ENCODE measurements around the gene NGEF. TPM values are rescaled to one million over a fixed set of nuclear protein-coding genes. Genes with fewer than 3 reads are reported as not detected.

The NGEF gene
- total RNA-seq, 2 donors from 2014 or later, result 0.88 to 5.3 TPM

DNA sequence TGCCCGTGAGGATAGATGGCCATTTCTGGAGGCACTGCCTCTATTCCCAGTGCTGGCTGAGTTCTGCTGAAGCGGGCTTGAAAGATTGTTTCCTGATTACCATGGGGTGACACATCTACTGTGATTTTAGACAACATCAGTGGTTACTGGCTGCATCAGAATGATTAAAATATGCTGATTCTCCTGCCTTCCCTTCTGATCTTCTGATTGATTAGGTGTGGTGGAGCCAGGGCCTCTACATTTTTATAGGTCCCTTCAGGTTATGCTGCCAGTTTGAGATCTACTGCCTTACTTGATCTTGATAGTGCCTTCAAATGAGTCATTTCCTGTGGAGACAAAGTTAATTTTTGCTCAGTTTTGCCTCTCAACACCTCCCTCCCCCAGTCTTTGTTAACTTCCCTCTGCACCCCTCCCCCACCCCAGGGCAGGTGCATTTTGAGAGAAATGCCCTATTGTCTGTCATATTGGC, 174.6 kb downstream of the NGEF start:
- DNase-seq (ENCODE audit: low spot score), result no peak
- intact Hi-C loops (cut with DNase I), result no loop called here

DNA sequence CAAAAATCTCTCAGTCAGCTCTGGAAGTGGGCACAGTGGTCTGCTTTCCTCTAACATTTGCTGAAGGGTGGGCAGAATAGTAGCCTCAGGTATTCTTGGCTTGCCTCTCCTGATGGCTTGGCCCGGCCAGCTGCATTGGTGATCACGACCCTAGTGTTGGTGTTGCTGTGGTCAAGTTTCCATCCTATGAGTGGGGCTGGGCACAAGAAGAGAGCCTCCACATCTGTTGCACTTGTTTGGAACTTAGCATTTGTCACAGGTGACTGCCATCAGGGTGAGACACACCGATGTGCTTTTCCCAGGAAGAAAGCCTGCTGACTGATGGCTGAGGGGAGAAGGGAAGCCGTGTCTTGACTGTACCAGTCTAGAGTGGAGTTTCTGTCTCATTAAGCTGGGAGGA, 176.1 kb downstream of the NGEF start:
- DNase-seq (ENCODE audit: low spot score), result no peak
- intact Hi-C loops (cut with DNase I), result loop anchor here in 1 of 2 donors (2.0 kb wide), 1 partner anchor 32 kb away; no protein-coding TSS in a partner anchor

DNA sequence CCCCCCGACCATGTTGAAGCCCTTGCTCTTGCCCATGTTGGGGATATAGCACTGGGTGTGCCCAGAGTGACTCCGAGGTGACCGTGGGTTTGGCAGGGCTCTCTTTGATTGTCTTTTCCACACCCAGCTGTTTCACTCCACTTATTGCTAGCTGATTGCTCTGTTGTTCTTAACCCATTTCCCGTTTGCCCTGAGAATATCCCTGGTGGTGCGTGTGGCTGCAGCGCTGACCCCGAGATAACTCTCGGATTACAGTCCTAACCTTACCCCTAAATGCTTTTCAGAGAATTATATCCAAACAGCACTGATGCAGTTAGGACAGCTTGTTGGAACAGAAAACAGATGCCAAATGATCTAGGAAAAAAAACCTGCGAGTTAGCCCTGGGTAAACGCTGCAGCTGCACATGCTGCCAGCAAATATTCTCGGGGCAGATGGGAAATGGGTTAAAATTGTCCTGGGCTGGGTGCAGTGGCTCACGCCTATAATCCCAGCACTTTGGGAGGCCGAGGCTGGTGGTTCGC, 177.3 kb downstream of the NGEF start:
- DNase-seq (ENCODE audit: low spot score), result no peak
- intact Hi-C loops (cut with DNase I), result loop anchor here in 1 of 2 donors (2.0 kb wide), 1 partner anchor 31 kb away; no protein-coding TSS in a partner anchor

DNA sequence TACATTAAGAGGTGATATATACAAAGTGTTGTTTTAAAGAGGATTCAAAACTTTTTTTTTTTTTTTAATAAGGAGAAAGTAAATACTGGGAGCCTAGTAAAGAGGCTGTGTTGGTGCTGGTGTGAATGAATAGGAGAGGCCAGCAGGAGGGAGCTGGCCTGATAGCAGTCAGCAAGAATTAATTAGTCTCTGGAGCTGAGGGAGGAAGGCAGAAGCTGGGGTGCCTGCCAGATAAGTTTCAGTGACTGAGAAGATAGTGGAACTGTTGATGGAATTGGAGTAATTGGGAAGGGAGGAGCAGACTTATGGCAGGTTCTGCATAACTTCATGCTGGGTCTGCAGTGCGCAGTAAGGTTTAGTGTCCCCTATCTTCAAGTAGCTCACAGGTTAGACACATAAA, 179.2 kb downstream of the NGEF start:
- no peak for DNase-seq (ENCODE audit: low spot score)
- intact Hi-C loops (cut with DNase I), result no loop called here

DNA sequence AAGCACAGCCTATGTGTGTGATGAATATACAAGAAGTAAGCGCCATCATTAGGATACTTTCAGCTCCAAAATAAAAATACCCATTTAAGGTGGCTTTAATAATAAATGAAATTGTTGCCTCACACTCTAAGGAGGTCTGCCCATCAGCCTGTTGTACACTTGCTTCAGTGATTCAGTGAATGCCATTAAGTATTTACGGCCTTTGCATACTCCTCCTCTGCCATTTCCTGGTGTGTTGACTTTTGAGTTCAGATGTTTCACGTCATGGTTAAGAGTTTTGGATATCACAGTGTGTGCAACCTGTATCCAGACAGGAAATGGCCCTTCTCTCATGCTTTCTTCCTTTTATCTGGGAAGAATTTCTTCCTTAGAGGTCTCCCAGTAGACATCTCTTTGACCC, 181.6 kb downstream of the NGEF start:
- intact Hi-C loops (cut with DNase I), result no loop called here
- no peak for DNase-seq (ENCODE audit: low spot score)

DNA sequence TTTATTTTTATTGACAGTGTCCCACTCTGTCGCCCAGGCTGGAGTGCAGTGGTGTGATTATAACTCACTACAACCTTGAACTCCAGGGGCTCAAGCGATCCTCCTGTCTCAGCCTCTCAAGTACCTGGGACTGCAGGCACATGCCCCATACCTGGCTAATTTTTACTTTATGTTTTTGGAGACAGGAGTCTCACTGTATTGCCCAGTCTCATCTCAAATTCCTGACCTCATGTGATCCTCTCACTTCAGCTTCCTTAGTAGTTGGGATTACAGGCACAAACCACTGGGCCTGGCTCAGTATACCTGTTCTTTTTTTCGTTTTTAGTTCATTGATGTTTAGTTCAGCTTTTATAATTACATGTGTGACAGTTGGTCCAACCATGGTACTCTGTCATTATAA, 183.1 kb downstream of the NGEF start:
- intact Hi-C loops (cut with DNase I), result no loop called here
- no peak for DNase-seq (ENCODE audit: low spot score)

Other genes with a start within 250 kb of the NGEF start
- not detected for gene KCNJ13, start 236.7 kb downstream of the NGEF start, total RNA-seq
- gene SNORC, start 143.0 kb downstream of the NGEF start, total RNA-seq, result under 1 TPM; 0.79 to 1.00 TPM
- not detected for gene NEU2, start 19.4 kb upstream of the NGEF start, total RNA-seq
- 10 to 100 TPM; 14.0 to 19.9 TPM for gene INPP5D, start 47.1 kb upstream of the NGEF start, total RNA-seq
- 10 to 100 TPM; 19.9 to 22.8 TPM for gene ATG16L1, start 238.4 kb upstream of the NGEF start, total RNA-seq